ENCODE results near the gene RDH5. TPM values are rescaled to one million over a fixed set of nuclear protein-coding genes. Genes with fewer than 3 reads are reported as not detected.

Gene RDH5
- total and polyA plus RNA-seq, 10 donors, result 4.7 to 17.4 (median 12.9) TPM

GRCh38 chr12:55715169-55715764 lies 4.9 kb upstream of the RDH5 start:
- intact Hi-C loops (cut with DNase I; ENCODE audit: low total_unique reads), result no loop called here
- Histone ChIP-seq H3K27ac (peak overlapping the region; percentile 83 to 97 (median 96)), H3K4me1 (peaks cover 25 to 60% (median 47%) of the 10 kb centered on the region in 6 donors), H3K9me3 (no peaks in the 10 kb centered on the region), H3K4me3 (peak overlapping the region in 7 of 8 donors; percentile 70 to 98 (median 89)), H3K27me3 (replicated peaks in 1 of 7) (no peaks in the 10 kb centered on the region), H3K36me3 (peaks cover 0 to 27% (median 8%) of the 10 kb centered on the region in 6 donors)
- TF ChIP-seq POLR2AphosphoS5 (IDR thresholded peaks at IDR 0.05) (no peak), POLR2A (IDR thresholded peaks at IDR 0.05) (no peak)
- TF ChIP-seq, protein P1, sequence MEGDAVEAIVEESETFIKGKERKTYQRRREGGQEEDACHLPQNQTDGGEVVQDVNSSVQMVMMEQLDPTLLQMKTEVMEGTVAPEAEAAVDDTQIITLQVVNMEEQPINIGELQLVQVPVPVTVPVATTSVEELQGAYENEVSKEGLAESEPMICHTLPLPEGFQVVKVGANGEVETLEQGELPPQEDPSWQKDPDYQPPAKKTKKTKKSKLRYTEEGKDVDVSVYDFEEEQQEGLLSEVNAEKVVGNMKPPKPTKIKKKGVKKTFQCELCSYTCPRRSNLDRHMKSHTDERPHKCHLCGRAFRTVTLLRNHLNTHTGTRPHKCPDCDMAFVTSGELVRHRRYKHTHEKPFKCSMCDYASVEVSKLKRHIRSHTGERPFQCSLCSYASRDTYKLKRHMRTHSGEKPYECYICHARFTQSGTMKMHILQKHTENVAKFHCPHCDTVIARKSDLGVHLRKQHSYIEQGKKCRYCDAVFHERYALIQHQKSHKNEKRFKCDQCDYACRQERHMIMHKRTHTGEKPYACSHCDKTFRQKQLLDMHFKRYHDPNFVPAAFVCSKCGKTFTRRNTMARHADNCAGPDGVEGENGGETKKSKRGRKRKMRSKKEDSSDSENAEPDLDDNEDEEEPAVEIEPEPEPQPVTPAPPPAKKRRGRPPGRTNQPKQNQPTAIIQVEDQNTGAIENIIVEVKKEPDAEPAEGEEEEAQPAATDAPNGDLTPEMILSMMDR (IDR thresholded peaks at IDR 0.05 in 8 of 11, conservative IDR thresholded peaks at IDR 0.05 in 3 of 11), result no peak
- no peak for DNase-seq
- 72 to 81% (median 76%) methylated on average over 7 of the region's 7 CpGs for WGBS, 5 donors

DNA sequence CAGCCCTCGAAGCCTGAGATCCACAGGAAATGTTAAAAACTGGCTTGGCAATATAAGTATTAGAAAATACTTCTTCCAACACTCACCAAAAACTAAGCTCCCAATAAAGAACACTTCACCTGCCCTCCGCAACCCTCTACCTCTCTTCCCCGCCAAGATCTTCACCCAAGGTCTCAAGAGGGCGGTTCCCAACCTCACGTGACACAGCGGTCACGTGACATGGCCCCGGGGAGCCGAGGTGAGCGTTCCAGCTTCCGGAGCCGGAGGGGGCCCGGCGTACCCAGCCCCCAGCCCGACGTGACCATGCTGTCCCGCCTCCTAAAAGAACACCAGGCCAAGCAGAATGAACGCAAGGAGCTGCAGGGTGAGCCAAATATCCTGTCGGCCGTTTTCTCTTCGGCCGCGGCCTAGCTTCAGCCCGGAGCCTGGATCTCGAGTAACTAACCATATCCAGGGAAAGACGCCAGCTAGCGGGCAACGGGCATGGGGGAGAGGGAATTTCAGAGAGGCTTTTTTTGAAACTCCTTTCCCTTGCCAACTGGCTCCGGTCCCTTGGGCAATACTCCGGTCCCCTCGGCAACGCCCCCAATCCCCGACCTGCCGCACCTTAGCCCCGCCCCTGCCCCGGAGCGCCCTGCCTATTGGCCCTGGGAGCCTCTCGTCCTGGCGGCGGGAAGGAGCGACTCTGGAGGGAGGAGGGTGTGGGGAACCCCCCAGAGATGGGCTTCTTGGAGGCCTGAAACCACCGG lies 4.2 kb upstream of the RDH5 start, which contains the start of gene BLOC1S1:
BLOC1S1 (plus strand) TSS at position 214 of the 749 bp plus-strand sequence; CDS start at position 220, 6 bp downstream.
- peak within 1 kb of the TSS; percentile 83 to 97 (median 96) for H3K27ac ChIP-seq
- peak within 1 kb of the TSS; percentile 70 to 98 (median 91) for H3K4me3 ChIP-seq
- WGBS, 5 donors, result 0 to 2% (median 1%) methylated on average over 41 to 42 of the region's 42 CpGs
- no peaks in the 10 kb centered on the region for H3K27me3 ChIP-seq (replicated peaks in 1 of 7)
- DNase-seq, result peak; percentile 98
- peaks cover 0 to 35% (median 12%) of the 10 kb centered on the region in 6 donors for H3K36me3 ChIP-seq
- TF ChIP-seq POLR2AphosphoS5 (IDR thresholded peaks at IDR 0.05) (peak; percentile 92 to 93 (median 92)), POLR2A (IDR thresholded peaks at IDR 0.05) (no peak)
- TF ChIP-seq, protein P1 (IDR thresholded peaks at IDR 0.05 in 8 of 11, conservative IDR thresholded peaks at IDR 0.05 in 3 of 11), result peak in 3 of 11 experiments; percentile 13 to 39 (median 31)
- intact Hi-C loops (cut with DNase I; ENCODE audit: low total_unique reads), result no loop called here
- no peaks in the 10 kb centered on the region for H3K9me3 ChIP-seq
- peaks cover 33 to 68% (median 53%) of the 10 kb centered on the region in 6 donors for H3K4me1 ChIP-seq

GRCh38 chr12:55716582-55716957 lies 3.6 kb upstream of the RDH5 start:
- Histone ChIP-seq H3K9me3 (no peaks in the 10 kb centered on the region), H3K27me3 (replicated peaks in 1 of 7) (no peaks in the 10 kb centered on the region), H3K4me1 (peaks cover 35 to 73% (median 59%) of the 10 kb centered on the region in 6 donors), H3K4me3 (peak overlapping the region; percentile 70 to 98 (median 91)), H3K27ac (peak overlapping the region; percentile 83 to 97 (median 96)), H3K36me3 (peaks cover 0 to 40% (median 12%) of the 10 kb centered on the region in 6 donors)
- no peak for DNase-seq
- intact Hi-C loops (cut with DNase I; ENCODE audit: low total_unique reads), result no loop called here
- TF ChIP-seq POLR2A (IDR thresholded peaks at IDR 0.05) (no peak), POLR2AphosphoS5 (IDR thresholded peaks at IDR 0.05) (no peak)
- TF ChIP-seq, protein P1 (IDR thresholded peaks at IDR 0.05 in 8 of 11, conservative IDR thresholded peaks at IDR 0.05 in 3 of 11), result peak in 2 of 11 experiments; percentile 8 to 17
- WGBS, 5 donors, result 1 to 4% (median 3%) methylated on average over 9 to 13 of the region's 13 CpGs
